DMS114 treated with DMSO at 0.1 percent for 48 hours (cell line): ENCODE data around the gene ZFYVE27.

Experiments
- DNase-seq: peaks from one replicate; lab custom pipeline; 2025; ENCODE audit not compliant: unreplicated experiment; lab: John Stamatoyannopoulos, UW

Gene ZFYVE27

GRCh38 chr10:97785731-97786130 is 48.8 kb downstream of the ZFYVE27 start:
- no peak for DNase-seq

GRCh38 chr10:97788552-97789442 is 51.9 kb downstream of the ZFYVE27 start:
- no peak for DNase-seq

- no peak for DNase-seq
Measured at GRCh38 chr10:97789770-97790397, 53.0 kb downstream of the ZFYVE27 start.

- peak; percentile 73 for DNase-seq
Measured at GRCh38 chr10:97791824-97792721, 55.1 kb downstream of the ZFYVE27 start.

GRCh38 chr10:97795886-97796285 is 59.0 kb downstream of the ZFYVE27 start:
- DNase-seq: no peak

GRCh38 chr10:97796651-97797050 is 59.7 kb downstream of the ZFYVE27 start:
- no peak for DNase-seq

- DNase-seq: no peak
Measured at GRCh38 chr10:97798958-97799610, 62.2 kb downstream of the ZFYVE27 start.

GRCh38 chr10:97800474-97800873 is 63.5 kb downstream of the ZFYVE27 start:
- DNase-seq: no peak

- no peak for DNase-seq
Measured at GRCh38 chr10:97801422-97801821, 64.5 kb downstream of the ZFYVE27 start.

- DNase-seq: no peak
Measured at GRCh38 chr10:97805096-97805884, 68.4 kb downstream of the ZFYVE27 start.

GRCh38 chr10:97805949-97806348 is 69.0 kb downstream of the ZFYVE27 start:
- no peak for DNase-seq

GRCh38 chr10:97810446-97810845 is 73.5 kb downstream of the ZFYVE27 start:
- no peak for DNase-seq
